Measurements from ENCODE around the gene GLRX3.

DNA sequence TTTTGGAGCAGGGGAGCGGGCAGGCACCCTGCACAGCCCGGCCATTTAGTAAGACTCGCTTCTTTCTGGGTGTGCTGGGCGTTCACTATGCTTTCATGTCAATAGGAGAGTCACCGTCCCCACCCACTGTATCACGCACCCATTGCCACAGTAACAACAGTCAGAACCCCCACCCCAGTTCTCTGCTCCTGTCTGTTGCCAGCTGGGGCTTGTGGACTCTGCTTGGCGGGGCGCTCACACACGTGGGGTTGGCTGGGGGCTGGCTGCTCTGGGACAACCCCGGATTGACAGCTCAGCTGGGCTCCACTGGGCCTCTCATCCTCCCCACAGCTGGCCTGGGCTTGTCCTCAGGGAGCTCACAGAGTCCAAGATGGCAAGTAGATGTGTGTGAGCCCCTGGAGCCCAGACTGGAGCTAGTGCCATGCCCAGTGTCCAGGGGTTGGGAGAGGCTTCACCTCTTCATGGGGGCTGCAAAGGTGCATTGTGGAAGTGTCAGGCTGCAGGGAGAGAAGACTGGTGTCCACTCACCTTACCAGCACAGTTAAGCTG, 59.6 kb downstream of the GLRX3 start:
- TF ChIP-seq, protein P1, sequence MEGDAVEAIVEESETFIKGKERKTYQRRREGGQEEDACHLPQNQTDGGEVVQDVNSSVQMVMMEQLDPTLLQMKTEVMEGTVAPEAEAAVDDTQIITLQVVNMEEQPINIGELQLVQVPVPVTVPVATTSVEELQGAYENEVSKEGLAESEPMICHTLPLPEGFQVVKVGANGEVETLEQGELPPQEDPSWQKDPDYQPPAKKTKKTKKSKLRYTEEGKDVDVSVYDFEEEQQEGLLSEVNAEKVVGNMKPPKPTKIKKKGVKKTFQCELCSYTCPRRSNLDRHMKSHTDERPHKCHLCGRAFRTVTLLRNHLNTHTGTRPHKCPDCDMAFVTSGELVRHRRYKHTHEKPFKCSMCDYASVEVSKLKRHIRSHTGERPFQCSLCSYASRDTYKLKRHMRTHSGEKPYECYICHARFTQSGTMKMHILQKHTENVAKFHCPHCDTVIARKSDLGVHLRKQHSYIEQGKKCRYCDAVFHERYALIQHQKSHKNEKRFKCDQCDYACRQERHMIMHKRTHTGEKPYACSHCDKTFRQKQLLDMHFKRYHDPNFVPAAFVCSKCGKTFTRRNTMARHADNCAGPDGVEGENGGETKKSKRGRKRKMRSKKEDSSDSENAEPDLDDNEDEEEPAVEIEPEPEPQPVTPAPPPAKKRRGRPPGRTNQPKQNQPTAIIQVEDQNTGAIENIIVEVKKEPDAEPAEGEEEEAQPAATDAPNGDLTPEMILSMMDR (IDR thresholded peaks at IDR 0.05), result no peak
- no peak for TF ChIP-seq POLR2A (IDR thresholded peaks at IDR 0.05)

Data from uterus (tissue), 2 donors.